Esophagus (tissue), 2 donors: Measurements from ENCODE around the gene HIPK3. TPM values are rescaled to one million over a fixed set of nuclear protein-coding genes. Genes with fewer than 3 reads are reported as not detected.

Source experiments
- H3K27ac ChIP-seq, 2 donors: one replicate each; pipeline ENCODE4 v1.5.1; 2013; ENCODE audit warnings: low read depth in 2 of 2, mild to moderate bottlenecking in 2 of 2, inconsistent platforms in 1 of 2, low read length in 1 of 2, moderate library complexity in 1 of 2
- H3K27me3 ChIP-seq, 2 donors: one replicate each; pipeline ENCODE4 v1.6.1; 2013; ENCODE audit warnings: low read length in 2 of 2, control low read depth in 1 of 2, mild to moderate bottlenecking in 1 of 2; ENCODE audit not compliant: insufficient read depth in 2 of 2, control insufficient read depth in 1 of 2
- H3K36me3 ChIP-seq, 2 donors: one replicate each; pipeline ENCODE4 v1.6.1; 2013; ENCODE audit warnings: low read length in 1 of 2; ENCODE audit not compliant: control insufficient read depth in 2 of 2, insufficient read depth in 2 of 2
- H3K4me1 ChIP-seq, 2 donors: one replicate each; pipeline ENCODE4 v1.6.1; 2013; ENCODE audit warnings: low read length in 1 of 2; ENCODE audit not compliant: control insufficient read depth in 2 of 2, insufficient read depth in 2 of 2
- H3K4me3 ChIP-seq, 2 donors: one replicate each; pipeline ENCODE4 v1.5.1; 2013; ENCODE audit warnings: low read length in 2 of 2, mild to moderate bottlenecking in 2 of 2, low read depth in 1 of 2, moderate library complexity in 1 of 2
- H3K9me3 ChIP-seq, 2 donors: one replicate each; pipeline ENCODE4 v1.6.1; 2013; ENCODE audit warnings: mild to moderate bottlenecking in 2 of 2, low read depth in 1 of 2, low read length in 1 of 2, moderate library complexity in 1 of 2; ENCODE audit not compliant: control insufficient read depth in 2 of 2, insufficient read depth in 1 of 2
- WGBS, 2 donors: extraction: QIAGEN DNeasy Blood & Tissue Kit; methylation state at CpG; one replicate each; pipeline ENCODE4 v1.1.7; 2013; 5-methylcytosine and 5-hydroxymethylcytosine counted together
- polyA plus RNA-seq, 2 donors: library from polyadenylated mRNA; stranded (reverse); fragments of 200-250 nt; gene quantifications; one replicate each; pipeline ENCODE4 v1.2.3, GENCODE V29; 2013
- donor health status: healthy with polysubstance abuse.
- donor health status: Bipolar disorder and iron deficiency.

Gene HIPK3
- polyA plus RNA-seq, 2 donors, result 8.8 to 13.8 TPM

GRCh38 chr11:33315822-33316221 lies 58.6 kb downstream of the HIPK3 start:
- WGBS, 2 donors, result 75 to 84% methylated on average over 3 of the region's 3 CpGs
- Histone ChIP-seq H3K4me1 (peaks cover 0 to 2% of the 10 kb centered on the region in 2 donors), H3K9me3 (no peaks in the 10 kb centered on the region), H3K4me3 (no peak overlapping the region), H3K27ac (no peak overlapping the region), H3K36me3 (no peaks in the 10 kb centered on the region), H3K27me3 (no peaks in the 10 kb centered on the region)

- 70 to 71% methylated on average over 1 of the region's 1 CpG for WGBS, 2 donors
- Histone ChIP-seq H3K9me3 (no peaks in the 10 kb centered on the region), H3K27ac (no peak overlapping the region), H3K4me3 (no peak overlapping the region), H3K4me1 (peaks cover 0 to 2% of the 10 kb centered on the region in 2 donors), H3K36me3 (no peaks in the 10 kb centered on the region), H3K27me3 (no peaks in the 10 kb centered on the region)
Observed at GRCh38 chr11:33317662-33318061, 60.5 kb downstream of the HIPK3 start.

- Histone ChIP-seq H3K4me3 (no peak overlapping the region), H3K9me3 (no peaks in the 10 kb centered on the region), H3K27me3 (no peaks in the 10 kb centered on the region), H3K27ac (no peak overlapping the region), H3K36me3 (no peaks in the 10 kb centered on the region), H3K4me1 (peaks cover 0 to 4% of the 10 kb centered on the region in 2 donors)
- WGBS, 2 donors, result 62 to 68% methylated on average over 1 of the region's 1 CpG
Observed at GRCh38 chr11:33320016-33320813, 63.0 kb downstream of the HIPK3 start.

- H3K4me3 ChIP-seq, result no peak overlapping the region
- H3K9me3 ChIP-seq, result no peaks in the 10 kb centered on the region
- no peak overlapping the region for H3K27ac ChIP-seq
- H3K4me1 ChIP-seq, result peaks cover 0 to 4% of the 10 kb centered on the region in 2 donors
- no peaks in the 10 kb centered on the region for H3K27me3 ChIP-seq
- no peaks in the 10 kb centered on the region for H3K36me3 ChIP-seq
- 55 to 69% methylated on average over 6 of the region's 6 CpGs for WGBS, 2 donors
Observed at GRCh38 chr11:33320814-33321330, 63.7 kb downstream of the HIPK3 start.

- H3K4me1 ChIP-seq, result peaks cover 0 to 4% of the 10 kb centered on the region in 2 donors
- no peaks in the 10 kb centered on the region for H3K27me3 ChIP-seq
- no peak overlapping the region for H3K27ac ChIP-seq
Observed at GRCh38 chr11:33321422-33321821, 64.2 kb downstream of the HIPK3 start.

GRCh38 chr11:33323421-33323820 lies 66.2 kb downstream of the HIPK3 start:
- Histone ChIP-seq H3K4me1 (peaks cover 0 to 4% of the 10 kb centered on the region in 2 donors), H3K4me3 (no peak overlapping the region), H3K9me3 (no peaks in the 10 kb centered on the region), H3K36me3 (no peaks in the 10 kb centered on the region), H3K27ac (no peak overlapping the region), H3K27me3 (no peaks in the 10 kb centered on the region)
- 90 to 93% methylated on average over 4 of the region's 4 CpGs for WGBS, 2 donors

More at GRCh38 chr11:33321422-33321821, 64.2 kb downstream of the HIPK3 start:
- Histone ChIP-seq H3K9me3 (no peaks in the 10 kb centered on the region), H3K4me3 (no peak overlapping the region), H3K36me3 (no peaks in the 10 kb centered on the region)

GRCh38 chr11:33324302-33324985 lies 67.3 kb downstream of the HIPK3 start:
- H3K9me3 ChIP-seq, result no peaks in the 10 kb centered on the region
- H3K4me3 ChIP-seq, result no peak overlapping the region
- no peak overlapping the region for H3K27ac ChIP-seq
- peaks cover 0 to 4% of the 10 kb centered on the region in 2 donors for H3K4me1 ChIP-seq
- H3K27me3 ChIP-seq, result no peaks in the 10 kb centered on the region
- WGBS, 2 donors, result 79 to 81% methylated on average over 4 of the region's 4 CpGs
- H3K36me3 ChIP-seq, result no peaks in the 10 kb centered on the region

- H3K4me1 ChIP-seq, result peaks cover 0 to 4% of the 10 kb centered on the region in 2 donors
- H3K27me3 ChIP-seq, result no peaks in the 10 kb centered on the region
- no peak overlapping the region for H3K27ac ChIP-seq
- 80 to 82% methylated on average over 5 of the region's 5 CpGs for WGBS, 2 donors
- H3K36me3 ChIP-seq, result no peaks in the 10 kb centered on the region
- H3K4me3 ChIP-seq, result no peak overlapping the region
- no peaks in the 10 kb centered on the region for H3K9me3 ChIP-seq
Observed at GRCh38 chr11:33325451-33325850, 68.3 kb downstream of the HIPK3 start.

GRCh38 chr11:33329705-33330329 lies 72.6 kb downstream of the HIPK3 start:
- WGBS, 2 donors, result 15 to 19% methylated on average over 4 of the region's 4 CpGs
- Histone ChIP-seq H3K27me3 (no peaks in the 10 kb centered on the region), H3K4me3 (no peak overlapping the region), H3K36me3 (no peaks in the 10 kb centered on the region), H3K9me3 (no peaks in the 10 kb centered on the region), H3K4me1 (no peaks in the 10 kb centered on the region), H3K27ac (no peak overlapping the region)
